HepG2 (cell line): ENCODE measurements around the gene GATA5. TPM values are rescaled to one million over a fixed set of nuclear protein-coding genes. Genes with fewer than 3 reads are reported as not detected.
A peak's percentile ranks its signal among the peaks of the same experiment; 100 is the strongest.

Experiments
- RERE ChIP-seq: IDR thresholded peaks from 2 replicates; pipeline ENCODE4 v1.6.1; 2016; ENCODE audit warnings: low read depth, missing genetic modification reagents, missing compliant biosample characterization
- ZNF691 ChIP-seq: sonication (generic); formaldehyde crosslinking; IDR thresholded peaks from 2 replicates; pipeline ENCODE4 v1.4.0; 2020; ENCODE audit warnings: missing genetic modification reagents, low read depth, mild to moderate bottlenecking, borderline replicate concordance
- ZNF891 ChIP-seq: sonication (generic); formaldehyde crosslinking; IDR thresholded peaks from 2 replicates; pipeline ENCODE4 v1.5.0; 2020; ENCODE audit warnings: mild to moderate bottlenecking, missing genetic modification reagents
- polyA plus RNA-seq, 8 experiments: library from polyadenylated mRNA; depleted of rRNA in 3 of 8; stranded (reverse) in 7 of 8; unstranded in 1 of 8; fragments of >200 nt; fragmentation: Illumina TruSeq in 4 of 8; extraction: Trizol in 4 of 8; gene quantifications; 2 replicates each; pipeline versions ENCODE4 v1.2.1 to v1.2.3, GENCODE V29; 2011 to 2016; ENCODE audit warnings: low read depth in 4 of 8, missing spikeins in 1 of 8, mixed read lengths in 1 of 8; ENCODE audit not compliant: insufficient read depth in 1 of 8
- total RNA-seq, 5 experiments: library from RNA; depleted of rRNA; stranded (reverse); fragments of >200 nt; fragmentation: Illumina TruSeq; extraction: Trizol; gene quantifications; 2 replicates each; pipeline ENCODE4 v1.2.3, GENCODE V29; 2016; ENCODE audit warnings: low read depth in 1 of 5

GATA5 gene
- total and polyA plus RNA-seq, 2 of the 13 experiments (the other 11 are each of a cell fraction or from before 2014, with no cell fraction given), result 0.12 to 0.20 TPM

- TF ChIP-seq RERE (CRISPR knock-in tag) (no peak), ZNF691 (no peak), ZNF891 (peak; percentile 32; the same call in 1 of the 2 replicates)
Measured at GRCh38 chr20:62495749-62496567, 20.2 kb upstream of the GATA5 start (continued).
